Tibial artery (tissue), 4 donors: Measurements from ENCODE around the gene FNDC3B.

Experiments used
- DNase-seq, 2 donors: peaks; one replicate each; pipeline ENCODE4 v3.0.0-alpha.2; 2019
- H3K27ac ChIP-seq, 2 donors: fragments of 200-600 bp; sonication (generic) in 1 of 2; 1 replicate in 1 of 2; 2 replicates in 1 of 2; pipeline ENCODE4 v1.5.1; 2018 to 2019; ENCODE audit warnings: mild to moderate bottlenecking in 1 of 2
- H3K27me3 ChIP-seq, 2 donors: fragments of 200-600 bp; sonication (generic) in 1 of 2; one replicate each; pipeline versions ENCODE4 v1.5.1 to v1.6.0; 2016 to 2019
- H3K36me3 ChIP-seq, 3 donors: fragments of 200-600 bp; sonication (generic) in 2 of 3; one replicate each; pipeline ENCODE4 v1.5.1; 2016 to 2019; ENCODE audit warnings: mild to moderate bottlenecking in 2 of 3
- H3K4me1 ChIP-seq, 4 donors: fragments of 200-600 bp; sonication (generic) in 2 of 4; 1 replicate in 3 of 4; 2 replicates in 1 of 4; pipeline ENCODE4 v1.5.1; 2016 to 2019
- H3K4me3 ChIP-seq, 2 donors: fragments of 200-600 bp; sonication (generic) in 1 of 2; 1 replicate in 1 of 2; 2 replicates in 1 of 2; pipeline ENCODE4 v1.5.1; 2018 to 2019; ENCODE audit warnings: mild to moderate bottlenecking in 2 of 2
- H3K9me3 ChIP-seq, 3 donors: fragments of 200-600 bp; sonication (generic) in 1 of 3; one replicate each; pipeline ENCODE4 v1.5.1; 2016 to 2019
- intact Hi-C: fragments of 100-400 bp; cut with DNase I; formaldehyde crosslinking; loops from one replicate; pipeline ENCODE4 v1.15.0; 2023; ENCODE audit warnings: low total_unique reads
- TF ChIP-seq, protein P1 (sequence below), 2 experiments: fragments of 200-600 bp in 1 of 2; fragments of 450-650 bp in 1 of 2; IDR thresholded peaks; one replicate each; pipeline ENCODE4 v1.5.1; 2017 to 2019; ENCODE audit warnings: antibody characterized with exemption in 2 of 2, mild to moderate bottlenecking in 1 of 2, moderate library complexity in 1 of 2

The FNDC3B gene

DNA sequence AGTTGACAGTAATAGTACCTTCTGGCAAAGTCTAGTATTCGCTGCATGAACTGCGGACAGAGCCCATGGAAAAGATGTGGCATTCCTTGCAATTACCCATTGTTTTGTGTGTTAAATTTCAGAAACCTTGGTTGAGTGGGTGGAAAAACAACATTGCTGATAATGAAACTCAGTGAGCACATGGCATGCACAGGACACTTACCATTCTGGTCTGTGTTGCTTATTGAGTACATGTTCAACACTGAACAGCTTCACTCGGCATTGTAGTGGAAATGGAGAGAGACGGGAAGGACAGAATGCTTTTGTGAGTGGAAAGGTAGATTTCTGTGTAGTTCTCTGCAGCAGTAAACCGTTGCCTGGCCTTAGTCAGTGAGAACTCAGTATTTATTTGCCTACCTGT, 165.3 kb downstream of the FNDC3B start:
- Histone ChIP-seq H3K9me3 (no peaks in the 10 kb centered on the region), H3K4me3 (no peak overlapping the region), H3K36me3 (no peaks in the 10 kb centered on the region), H3K27me3 (no peaks in the 10 kb centered on the region), H3K27ac (peak overlapping the region; percentile 55 to 69), H3K4me1 (peaks cover 0 to 71% (median 49%) of the 10 kb centered on the region in 4 donors)
- TF ChIP-seq, protein P1, sequence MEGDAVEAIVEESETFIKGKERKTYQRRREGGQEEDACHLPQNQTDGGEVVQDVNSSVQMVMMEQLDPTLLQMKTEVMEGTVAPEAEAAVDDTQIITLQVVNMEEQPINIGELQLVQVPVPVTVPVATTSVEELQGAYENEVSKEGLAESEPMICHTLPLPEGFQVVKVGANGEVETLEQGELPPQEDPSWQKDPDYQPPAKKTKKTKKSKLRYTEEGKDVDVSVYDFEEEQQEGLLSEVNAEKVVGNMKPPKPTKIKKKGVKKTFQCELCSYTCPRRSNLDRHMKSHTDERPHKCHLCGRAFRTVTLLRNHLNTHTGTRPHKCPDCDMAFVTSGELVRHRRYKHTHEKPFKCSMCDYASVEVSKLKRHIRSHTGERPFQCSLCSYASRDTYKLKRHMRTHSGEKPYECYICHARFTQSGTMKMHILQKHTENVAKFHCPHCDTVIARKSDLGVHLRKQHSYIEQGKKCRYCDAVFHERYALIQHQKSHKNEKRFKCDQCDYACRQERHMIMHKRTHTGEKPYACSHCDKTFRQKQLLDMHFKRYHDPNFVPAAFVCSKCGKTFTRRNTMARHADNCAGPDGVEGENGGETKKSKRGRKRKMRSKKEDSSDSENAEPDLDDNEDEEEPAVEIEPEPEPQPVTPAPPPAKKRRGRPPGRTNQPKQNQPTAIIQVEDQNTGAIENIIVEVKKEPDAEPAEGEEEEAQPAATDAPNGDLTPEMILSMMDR (IDR thresholded peaks at IDR 0.05) = no peak
- intact Hi-C loops = loop anchor here (10.0 kb wide), 1 partner anchor 110 kb away; no protein-coding TSS in a partner anchor
- no peak for DNase-seq

DNA sequence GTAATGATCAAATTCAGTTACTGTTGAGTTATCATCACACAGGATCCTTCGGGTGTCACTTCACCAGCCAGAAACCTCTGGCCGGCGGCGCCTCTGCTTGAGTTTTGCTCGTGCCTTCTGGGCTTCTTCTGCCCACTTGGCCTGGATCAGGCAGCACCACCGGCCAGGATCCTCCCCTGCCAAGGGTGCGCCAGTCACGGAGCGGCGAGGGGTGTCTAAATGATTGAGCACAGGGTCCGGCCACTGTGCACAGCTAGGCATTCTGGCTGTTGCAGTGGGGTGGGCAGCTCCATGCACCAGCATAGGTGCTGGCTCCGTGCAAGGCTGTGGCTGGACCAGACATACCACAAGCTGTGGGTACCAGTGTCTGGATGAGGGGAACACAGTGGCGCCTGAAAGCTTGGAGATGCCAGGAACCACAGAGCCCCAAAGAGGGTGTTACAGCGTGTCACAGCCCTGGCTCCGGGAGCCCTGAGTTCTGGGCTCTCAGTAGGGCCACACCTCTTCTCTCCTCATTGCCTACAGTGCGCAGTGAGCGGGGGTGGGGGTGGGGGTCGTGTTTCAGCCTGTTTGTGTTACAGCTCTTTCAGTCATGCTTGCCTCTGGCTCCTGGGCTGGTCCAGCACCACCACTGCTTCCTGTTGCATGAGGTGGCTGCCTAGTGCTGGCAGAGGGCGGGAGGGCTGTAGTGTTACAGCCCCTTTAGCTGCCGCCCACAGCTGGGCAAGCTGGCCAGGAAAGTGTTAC, 169.4 kb downstream of the FNDC3B start:
- intact Hi-C loops = loop anchor here (10.0 kb wide), 1 partner anchor 106 kb away; no protein-coding TSS in a partner anchor
- H3K9me3 ChIP-seq = no peaks in the 10 kb centered on the region
- peak overlapping the region in 1 of 2 donors; percentile 24 for H3K4me3 ChIP-seq
- no peaks in the 10 kb centered on the region for H3K36me3 ChIP-seq
- H3K27me3 ChIP-seq = no peaks in the 10 kb centered on the region
- peak overlapping the region; percentile 57 to 76 for H3K27ac ChIP-seq
- DNase-seq = no peak
- TF ChIP-seq, protein P1 (IDR thresholded peaks at IDR 0.05) = no peak
- peaks cover 0 to 73% (median 44%) of the 10 kb centered on the region in 4 donors for H3K4me1 ChIP-seq

DNA sequence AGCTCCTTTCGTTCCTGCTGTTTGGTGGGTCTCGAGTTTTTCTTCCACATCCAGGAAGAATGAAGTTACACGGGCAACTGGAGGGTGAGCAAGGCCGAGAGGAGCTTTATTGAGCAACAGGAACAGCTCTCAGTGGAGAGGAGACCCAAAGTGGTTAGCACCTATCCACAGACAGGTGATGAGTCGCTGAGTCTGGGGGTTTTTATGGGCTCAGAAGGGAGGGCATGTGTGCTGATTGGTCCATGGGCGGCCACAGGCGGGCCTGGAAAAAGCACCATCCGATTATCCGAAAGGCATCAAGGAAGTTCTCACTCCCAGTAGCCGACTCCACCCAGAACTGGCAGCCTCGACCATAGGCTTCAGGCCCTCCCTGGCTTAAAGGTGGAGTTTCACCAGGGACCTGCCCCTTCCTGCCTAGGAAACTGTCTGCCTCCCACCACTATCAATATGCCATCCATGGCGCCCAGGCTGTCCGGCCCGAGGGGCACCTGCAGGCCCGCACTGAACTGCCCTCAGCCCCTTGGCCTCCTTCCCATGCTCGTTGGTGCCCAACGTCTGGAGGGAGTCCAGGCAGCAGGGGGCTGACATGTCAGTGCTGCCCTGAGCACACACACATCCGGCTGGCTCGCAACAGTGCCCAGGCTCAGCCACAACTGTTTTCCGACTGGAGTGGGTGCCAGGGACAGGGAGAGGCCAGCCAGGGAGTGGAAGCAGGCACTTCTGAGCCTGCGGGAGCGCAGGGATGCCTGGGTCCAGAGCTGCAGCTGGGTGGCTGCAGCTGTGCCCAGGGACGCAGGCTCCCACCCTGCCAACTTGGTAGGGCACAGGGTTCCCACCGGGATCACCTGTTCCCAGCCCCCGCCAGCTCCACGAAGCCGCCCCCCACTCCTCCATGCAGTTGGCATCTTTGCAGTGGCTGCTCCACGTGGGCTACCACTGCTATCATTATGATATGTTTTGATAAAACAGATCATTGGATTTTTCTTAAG, 170.2 kb downstream of the FNDC3B start:
- no peaks in the 10 kb centered on the region for H3K36me3 ChIP-seq
- no peaks in the 10 kb centered on the region for H3K27me3 ChIP-seq
- H3K27ac ChIP-seq = peak overlapping the region; percentile 57 to 76
- TF ChIP-seq, protein P1 (IDR thresholded peaks at IDR 0.05) = no peak
- no peaks in the 10 kb centered on the region for H3K9me3 ChIP-seq
- H3K4me1 ChIP-seq = peaks cover 0 to 73% (median 40%) of the 10 kb centered on the region in 4 donors
- intact Hi-C loops = loop anchor here (5.0 to 10.0 kb wide), 2 partner anchors 48 to 105 kb away; no protein-coding TSS in a partner anchor
- peak; percentile 58 to 91 for DNase-seq
- H3K4me3 ChIP-seq = peak overlapping the region; percentile 19 to 24

DNA sequence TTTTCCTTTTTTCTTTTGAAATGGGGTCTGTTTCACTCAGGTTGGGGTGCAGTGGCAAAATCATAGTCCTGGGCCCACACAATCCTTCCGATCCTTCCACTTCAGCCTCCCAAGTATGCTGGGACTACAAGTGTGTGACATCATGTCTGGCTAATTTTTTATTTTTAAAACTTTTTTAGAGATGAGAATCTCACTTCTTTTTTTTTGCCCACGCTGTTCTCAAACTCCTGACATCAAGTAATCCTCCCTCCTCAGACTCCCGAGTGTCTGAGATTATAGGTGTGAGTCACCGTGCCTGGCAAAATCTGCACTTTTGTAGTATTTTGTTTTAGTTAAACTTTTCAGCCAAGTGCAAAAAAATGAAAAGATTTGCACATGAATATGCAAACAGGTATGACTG, 171.0 kb downstream of the FNDC3B start:
- Histone ChIP-seq H3K4me1 (peaks cover 0 to 71% (median 33%) of the 10 kb centered on the region in 4 donors), H3K27ac (peak overlapping the region; percentile 57 to 76)
- intact Hi-C loops = loop anchor here (5.0 kb wide), 1 partner anchor 47 kb away; no protein-coding TSS in a partner anchor

DNA sequence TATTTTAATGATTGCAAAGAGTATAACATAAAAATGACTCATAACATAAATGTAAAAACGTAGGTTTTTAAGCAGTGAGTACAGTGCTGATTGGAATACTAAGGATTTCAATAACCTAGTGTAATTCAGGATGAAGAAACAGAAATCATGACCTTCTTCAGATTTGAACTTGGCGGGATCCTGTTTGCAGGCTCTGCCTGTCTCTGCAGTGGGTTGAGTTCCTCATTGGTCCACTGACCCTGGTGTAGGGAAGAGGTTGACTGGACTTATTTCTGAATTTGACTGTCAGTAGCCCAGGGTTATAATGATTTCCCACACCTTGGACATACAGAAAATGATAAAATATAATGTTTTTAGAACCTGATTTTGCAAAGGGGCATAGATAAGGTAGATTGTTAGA, 171.7 kb downstream of the FNDC3B start:
- TF ChIP-seq, protein P1 (IDR thresholded peaks at IDR 0.05) = no peak
- H3K4me1 ChIP-seq = peaks cover 0 to 68% (median 31%) of the 10 kb centered on the region in 4 donors
- no peaks in the 10 kb centered on the region for H3K36me3 ChIP-seq
- no peak for DNase-seq
- peak overlapping the region; percentile 45 to 76 for H3K27ac ChIP-seq
- no peaks in the 10 kb centered on the region for H3K9me3 ChIP-seq
- H3K27me3 ChIP-seq = no peaks in the 10 kb centered on the region
- H3K4me3 ChIP-seq = no peak overlapping the region
- intact Hi-C loops = loop anchor here (5.0 kb wide), 1 partner anchor 46 kb away; no protein-coding TSS in a partner anchor

More for the DNA sequence above, 171.0 kb downstream of the FNDC3B start:
- TF ChIP-seq, protein P1 (IDR thresholded peaks at IDR 0.05) = no peak
- no peaks in the 10 kb centered on the region for H3K9me3 ChIP-seq
- H3K36me3 ChIP-seq = no peaks in the 10 kb centered on the region
- no peak for DNase-seq
- peak overlapping the region in 1 of 2 donors; percentile 24 for H3K4me3 ChIP-seq
- H3K27me3 ChIP-seq = no peaks in the 10 kb centered on the region
